HepG2 (cell line): Measurements from ENCODE around the gene CCDC183. TPM values are rescaled to one million over a fixed set of nuclear protein-coding genes. Genes with fewer than 3 reads are reported as not detected.

ENCODE experiments used
- ATM ChIP-seq: fragments of 450-650 bp; IDR thresholded peaks from 2 replicates; pipeline ENCODE4 v1.7.1; 2017; ENCODE audit warnings: mild to moderate bottlenecking, borderline replicate concordance
- IKZF4 ChIP-seq: sonication (generic); formaldehyde crosslinking; IDR thresholded peaks from 2 replicates; pipeline ENCODE4 v1.5.1; 2020; ENCODE audit warnings: borderline replicate concordance, mild to moderate bottlenecking, low read depth, missing genetic modification reagents; ENCODE audit errors: not compliant biosample characterization
- MXD4 ChIP-seq: IDR thresholded peaks from 2 replicates; pipeline ENCODE4 v1.6.1; 2016; ENCODE audit warnings: mild to moderate bottlenecking, missing biosample characterization, missing genetic modification reagents
- NFKBIZ ChIP-seq: IDR thresholded peaks from 2 replicates; pipeline ENCODE4 v1.6.1; 2018; ENCODE audit warnings: missing genetic modification reagents, missing compliant biosample characterization
- TEAD3 ChIP-seq: optimal IDR thresholded peaks from 2 replicates; pipeline ENCODE3; 2016; ENCODE audit warnings: borderline replicate concordance
- U2AF1 ChIP-seq: fragments of 200-400 bp; formaldehyde crosslinking; optimal IDR thresholded peaks from 2 replicates; pipeline ENCODE3; 2017; ENCODE audit warnings: mild to moderate bottlenecking, low read depth, low read length
- U2AF2 ChIP-seq: fragments of 200-400 bp; formaldehyde crosslinking; IDR thresholded peaks from 2 replicates; pipeline ENCODE4 v1.6.1; 2017; ENCODE audit warnings: low read depth, mild to moderate bottlenecking, low read length
- YEATS4 ChIP-seq: sonication (generic); formaldehyde crosslinking; IDR thresholded peaks from 2 replicates; pipeline ENCODE4 v1.4.0; 2020; ENCODE audit warnings: missing genetic modification reagents, borderline replicate concordance
- ZBTB3 ChIP-seq: sonication (generic); formaldehyde crosslinking; IDR thresholded peaks from 2 replicates; pipeline ENCODE4 v1.4.0; 2020; ENCODE audit warnings: low read depth, mild to moderate bottlenecking, moderate library complexity, missing genetic modification reagents, borderline replicate concordance
- ZC3H13 ChIP-seq: sonication (generic); formaldehyde crosslinking; IDR thresholded peaks from 2 replicates; pipeline ENCODE4 v1.8.1; 2023; ENCODE audit warnings: mild to moderate bottlenecking, missing genetic modification reagents, moderate library complexity
- ZC3H4 ChIP-seq: sonication (generic); formaldehyde crosslinking; IDR thresholded peaks from 2 replicates; pipeline ENCODE4 v1.4.0; 2020; ENCODE audit warnings: missing genetic modification reagents, borderline replicate concordance
- ZFX ChIP-seq: sonication (generic); formaldehyde crosslinking; IDR thresholded peaks from 2 replicates; pipeline ENCODE4 v1.4.0; 2020; ENCODE audit warnings: mild to moderate bottlenecking, low read depth, missing genetic modification reagents, moderate library complexity
- ZNF737 ChIP-seq: sonication (generic); formaldehyde crosslinking; IDR thresholded peaks from 2 replicates; pipeline ENCODE4 v1.5.0; 2020; ENCODE audit warnings: missing genetic modification reagents, mild to moderate bottlenecking, borderline replicate concordance
- ZNF879 ChIP-seq: sonication (generic); formaldehyde crosslinking; IDR thresholded peaks from 2 replicates; pipeline ENCODE4 v1.8.1; 2023; ENCODE audit warnings: missing genetic modification reagents
- polyA plus RNA-seq, 8 experiments: library from polyadenylated mRNA; depleted of rRNA in 3 of 8; stranded (reverse) in 7 of 8; unstranded in 1 of 8; fragments of >200 nt; fragmentation: Illumina TruSeq in 4 of 8; extraction: Trizol in 4 of 8; gene quantifications; 2 replicates each; pipeline versions ENCODE4 v1.2.1 to v1.2.3, GENCODE V29; 2011 to 2016; ENCODE audit warnings: low read depth in 4 of 8, missing spikeins in 1 of 8, mixed read lengths in 1 of 8; ENCODE audit not compliant: insufficient read depth in 1 of 8
- total RNA-seq, 5 experiments: library from RNA; depleted of rRNA; stranded (reverse); fragments of >200 nt; fragmentation: Illumina TruSeq; extraction: Trizol; gene quantifications; 2 replicates each; pipeline ENCODE4 v1.2.3, GENCODE V29; 2016; ENCODE audit warnings: low read depth in 1 of 5
- TF ChIP-seq, protein P1 (sequence below): sonication (generic); formaldehyde crosslinking; IDR thresholded peaks from 2 replicates; pipeline ENCODE4 v1.4.0; 2020; ENCODE audit warnings: missing genetic modification reagents
- TF ChIP-seq, protein P2 (sequence below): sonication (generic); formaldehyde crosslinking; IDR thresholded peaks from 2 replicates; pipeline ENCODE4 v1.8.0; 2022; ENCODE audit warnings: mild to moderate bottlenecking, missing genetic modification reagents; ENCODE audit not compliant: insufficient replicate concordance
- TF ChIP-seq, protein P3 (sequence below): sonication (generic); formaldehyde crosslinking; IDR thresholded peaks from 2 replicates; pipeline ENCODE4 v1.4.0; 2020; ENCODE audit warnings: missing genetic modification reagents, borderline replicate concordance
- TF ChIP-seq, protein P4 (sequence below): sonication (generic); formaldehyde crosslinking; IDR thresholded peaks from 2 replicates; pipeline ENCODE4 v1.8.0; 2022; ENCODE audit warnings: mild to moderate bottlenecking, missing genetic modification reagents, moderate library complexity
- TF ChIP-seq, protein P5 (sequence below): IDR thresholded peaks from 2 replicates; pipeline ENCODE4 v1.6.1; 2018; ENCODE audit warnings: missing genetic modification reagents
- TF ChIP-seq, protein P6 (sequence below): sonication (generic); formaldehyde crosslinking; IDR thresholded peaks from 2 replicates; pipeline ENCODE4 v1.4.0; 2020; ENCODE audit warnings: missing genetic modification reagents

CCDC183 gene
- total and polyA plus RNA-seq, 2 of the 13 experiments (the other 11 are each of a cell fraction or from before 2014, with no cell fraction given), result 5.0 to 66.4 TPM

DNA sequence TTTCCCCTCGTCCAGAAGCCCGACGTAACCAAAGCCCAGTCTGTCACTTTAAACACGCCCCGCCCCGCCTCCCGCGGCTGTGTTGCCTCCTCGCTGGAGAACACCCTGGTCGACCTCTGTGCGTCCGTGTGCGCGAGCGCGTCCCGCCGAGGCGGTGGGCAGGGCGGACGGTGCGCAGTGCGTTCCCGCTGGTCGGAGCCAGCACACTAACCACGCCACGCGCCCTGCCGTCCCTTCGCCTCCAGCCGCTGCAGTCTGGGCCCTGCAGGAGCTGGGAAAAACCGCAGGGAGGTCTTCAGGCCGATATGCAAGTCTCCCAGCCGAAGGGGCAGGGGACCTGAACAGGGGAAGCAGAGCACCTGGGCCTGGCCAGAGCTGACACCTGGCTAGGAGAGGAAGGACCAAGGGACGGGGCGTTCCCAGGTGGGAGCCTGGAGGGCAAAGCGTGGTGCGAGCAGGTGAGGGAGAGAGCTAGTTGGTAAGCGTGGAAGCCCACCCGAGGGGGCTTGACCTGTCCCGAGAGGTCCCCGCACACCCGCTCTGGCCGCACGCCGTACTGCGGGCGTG is 51.8 kb downstream of the CCDC183 start (continued):
- TF ChIP-seq U2AF2 (no peak), ZFX (peak; percentile 57; the same call in 1 of the 2 replicates), TEAD3 (CRISPR knock-in tag) (peak; percentile 43), ZC3H4 (peak; percentile 87; the same call in 1 of the 2 replicates), ZNF879 (CRISPR knock-in tag) (peak; percentile 73), ZNF737 (no peak), NFKBIZ (CRISPR knock-in tag) (peak; percentile 28; the same call in 1 of the 2 replicates), U2AF1 (peak; percentile 52), IKZF4 (CRISPR knock-in tag) (no peak), ATM (no peak), ZBTB3 (CRISPR knock-in tag) (0 out of 2 replicates have a peak, but pooled peaks have one; percentile 28), YEATS4 (CRISPR knock-in tag) (peak; percentile 65; the same call in 1 of the 2 replicates), MXD4 (CRISPR knock-in tag) (peak; percentile 28; the same call in 1 of the 2 replicates), ZC3H13 (CRISPR knock-in tag) (peak; percentile 99)
- TF ChIP-seq, protein P1, sequence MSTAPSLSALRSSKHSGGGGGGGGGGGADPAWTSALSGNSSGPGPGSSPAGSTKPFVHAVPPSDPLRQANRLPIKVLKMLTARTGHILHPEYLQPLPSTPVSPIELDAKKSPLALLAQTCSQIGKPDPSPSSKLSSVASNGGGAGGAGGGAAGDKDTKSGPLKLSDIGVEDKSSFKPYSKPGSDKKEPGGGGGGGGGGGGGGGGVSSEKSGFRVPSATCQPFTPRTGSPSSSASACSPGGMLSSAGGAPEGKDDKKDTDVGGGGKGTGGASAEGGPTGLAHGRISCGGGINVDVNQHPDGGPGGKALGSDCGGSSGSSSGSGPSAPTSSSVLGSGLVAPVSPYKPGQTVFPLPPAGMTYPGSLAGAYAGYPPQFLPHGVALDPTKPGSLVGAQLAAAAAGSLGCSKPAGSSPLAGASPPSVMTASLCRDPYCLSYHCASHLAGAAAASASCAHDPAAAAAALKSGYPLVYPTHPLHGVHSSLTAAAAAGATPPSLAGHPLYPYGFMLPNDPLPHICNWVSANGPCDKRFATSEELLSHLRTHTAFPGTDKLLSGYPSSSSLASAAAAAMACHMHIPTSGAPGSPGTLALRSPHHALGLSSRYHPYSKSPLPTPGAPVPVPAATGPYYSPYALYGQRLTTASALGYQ, result peak; percentile 58; the same call in 1 of the 2 replicates
- TF ChIP-seq, protein P2, sequence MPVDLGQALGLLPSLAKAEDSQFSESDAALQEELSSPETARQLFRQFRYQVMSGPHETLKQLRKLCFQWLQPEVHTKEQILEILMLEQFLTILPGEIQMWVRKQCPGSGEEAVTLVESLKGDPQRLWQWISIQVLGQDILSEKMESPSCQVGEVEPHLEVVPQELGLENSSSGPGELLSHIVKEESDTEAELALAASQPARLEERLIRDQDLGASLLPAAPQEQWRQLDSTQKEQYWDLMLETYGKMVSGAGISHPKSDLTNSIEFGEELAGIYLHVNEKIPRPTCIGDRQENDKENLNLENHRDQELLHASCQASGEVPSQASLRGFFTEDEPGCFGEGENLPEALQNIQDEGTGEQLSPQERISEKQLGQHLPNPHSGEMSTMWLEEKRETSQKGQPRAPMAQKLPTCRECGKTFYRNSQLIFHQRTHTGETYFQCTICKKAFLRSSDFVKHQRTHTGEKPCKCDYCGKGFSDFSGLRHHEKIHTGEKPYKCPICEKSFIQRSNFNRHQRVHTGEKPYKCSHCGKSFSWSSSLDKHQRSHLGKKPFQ (CRISPR knock-in tag), result peak; percentile 65
- TF ChIP-seq, protein P3, sequence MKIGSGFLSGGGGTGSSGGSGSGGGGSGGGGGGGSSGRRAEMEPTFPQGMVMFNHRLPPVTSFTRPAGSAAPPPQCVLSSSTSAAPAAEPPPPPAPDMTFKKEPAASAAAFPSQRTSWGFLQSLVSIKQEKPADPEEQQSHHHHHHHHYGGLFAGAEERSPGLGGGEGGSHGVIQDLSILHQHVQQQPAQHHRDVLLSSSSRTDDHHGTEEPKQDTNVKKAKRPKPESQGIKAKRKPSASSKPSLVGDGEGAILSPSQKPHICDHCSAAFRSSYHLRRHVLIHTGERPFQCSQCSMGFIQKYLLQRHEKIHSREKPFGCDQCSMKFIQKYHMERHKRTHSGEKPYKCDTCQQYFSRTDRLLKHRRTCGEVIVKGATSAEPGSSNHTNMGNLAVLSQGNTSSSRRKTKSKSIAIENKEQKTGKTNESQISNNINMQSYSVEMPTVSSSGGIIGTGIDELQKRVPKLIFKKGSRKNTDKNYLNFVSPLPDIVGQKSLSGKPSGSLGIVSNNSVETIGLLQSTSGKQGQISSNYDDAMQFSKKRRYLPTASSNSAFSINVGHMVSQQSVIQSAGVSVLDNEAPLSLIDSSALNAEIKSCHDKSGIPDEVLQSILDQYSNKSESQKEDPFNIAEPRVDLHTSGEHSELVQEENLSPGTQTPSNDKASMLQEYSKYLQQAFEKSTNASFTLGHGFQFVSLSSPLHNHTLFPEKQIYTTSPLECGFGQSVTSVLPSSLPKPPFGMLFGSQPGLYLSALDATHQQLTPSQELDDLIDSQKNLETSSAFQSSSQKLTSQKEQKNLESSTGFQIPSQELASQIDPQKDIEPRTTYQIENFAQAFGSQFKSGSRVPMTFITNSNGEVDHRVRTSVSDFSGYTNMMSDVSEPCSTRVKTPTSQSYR (CRISPR knock-in tag), result peak; percentile 31; the same call in 1 of the 2 replicates
- TF ChIP-seq, protein P4, sequence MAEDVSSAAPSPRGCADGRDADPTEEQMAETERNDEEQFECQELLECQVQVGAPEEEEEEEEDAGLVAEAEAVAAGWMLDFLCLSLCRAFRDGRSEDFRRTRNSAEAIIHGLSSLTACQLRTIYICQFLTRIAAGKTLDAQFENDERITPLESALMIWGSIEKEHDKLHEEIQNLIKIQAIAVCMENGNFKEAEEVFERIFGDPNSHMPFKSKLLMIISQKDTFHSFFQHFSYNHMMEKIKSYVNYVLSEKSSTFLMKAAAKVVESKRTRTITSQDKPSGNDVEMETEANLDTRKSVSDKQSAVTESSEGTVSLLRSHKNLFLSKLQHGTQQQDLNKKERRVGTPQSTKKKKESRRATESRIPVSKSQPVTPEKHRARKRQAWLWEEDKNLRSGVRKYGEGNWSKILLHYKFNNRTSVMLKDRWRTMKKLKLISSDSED, result no peak
- TF ChIP-seq, protein P5, sequence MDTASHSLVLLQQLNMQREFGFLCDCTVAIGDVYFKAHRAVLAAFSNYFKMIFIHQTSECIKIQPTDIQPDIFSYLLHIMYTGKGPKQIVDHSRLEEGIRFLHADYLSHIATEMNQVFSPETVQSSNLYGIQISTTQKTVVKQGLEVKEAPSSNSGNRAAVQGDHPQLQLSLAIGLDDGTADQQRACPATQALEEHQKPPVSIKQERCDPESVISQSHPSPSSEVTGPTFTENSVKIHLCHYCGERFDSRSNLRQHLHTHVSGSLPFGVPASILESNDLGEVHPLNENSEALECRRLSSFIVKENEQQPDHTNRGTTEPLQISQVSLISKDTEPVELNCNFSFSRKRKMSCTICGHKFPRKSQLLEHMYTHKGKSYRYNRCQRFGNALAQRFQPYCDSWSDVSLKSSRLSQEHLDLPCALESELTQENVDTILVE, result peak; percentile 29; the same call in 1 of the 2 replicates
- TF ChIP-seq, protein P6, sequence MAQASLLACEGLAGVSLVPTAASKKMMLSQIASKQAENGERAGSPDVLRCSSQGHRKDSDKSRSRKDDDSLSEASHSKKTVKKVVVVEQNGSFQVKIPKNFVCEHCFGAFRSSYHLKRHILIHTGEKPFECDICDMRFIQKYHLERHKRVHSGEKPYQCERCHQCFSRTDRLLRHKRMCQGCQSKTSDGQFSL (CRISPR knock-in tag), result 0 out of 2 replicates have a peak, but pooled peaks have one; percentile 34
